HUES6 (cell line): Measurements from ENCODE around the gene PARD3.
"Not testable (repeated sequence)": the region's sequence is repeated elsewhere in the genome, so short reads cannot be mapped to it uniquely, and the experiment has no call there.

Experiments used
- H3K27ac ChIP-seq: 2 replicates; pipeline ENCODE4 v1.7.0; 2013; ENCODE audit warnings: low read depth, mild to moderate bottlenecking, low read length, inconsistent platforms
- H3K27me3 ChIP-seq: 2 replicates; pipeline ENCODE4 v1.6.1; 2013; ENCODE audit warnings: low read length; ENCODE audit not compliant: control insufficient read depth, insufficient read depth
- H3K36me3 ChIP-seq: 2 replicates; pipeline ENCODE4 v1.6.1; 2013; ENCODE audit warnings: low read length; ENCODE audit not compliant: control insufficient read depth, insufficient read depth
- H3K4me1 ChIP-seq: 2 replicates; pipeline ENCODE4 v1.6.1; 2013; ENCODE audit warnings: low read length; ENCODE audit not compliant: control insufficient read depth, insufficient read depth
- H3K4me3 ChIP-seq: 2 replicates; pipeline ENCODE4 v1.5.1; 2013; ENCODE audit warnings: low read depth, low read length
- H3K9ac ChIP-seq: one replicate; pipeline ENCODE4 v1.6.1; 2013; ENCODE audit warnings: mild to moderate bottlenecking, low read length
- H3K9me3 ChIP-seq: 2 replicates; pipeline ENCODE4 v1.6.1; 2013; ENCODE audit warnings: low read depth, low read length; ENCODE audit not compliant: control insufficient read depth, insufficient read depth

PARD3 gene

GRCh38 chr10:34433241-34434076 is 381.6 kb downstream of the PARD3 start:
- Histone ChIP-seq H3K4me3 (no peak overlapping the region), H3K9me3 (no peaks in the 10 kb centered on the region), H3K27me3 (no peaks in the 10 kb centered on the region), H3K36me3 (no peaks in the 10 kb centered on the region), H3K4me1 (peaks cover 27% of the 10 kb centered on the region), H3K27ac (no peak overlapping the region), H3K9ac (no peak overlapping the region)

- H3K36me3 ChIP-seq, result no peaks in the 10 kb centered on the region
- H3K4me1 ChIP-seq, result peaks cover 35% of the 10 kb centered on the region
- no peaks in the 10 kb centered on the region for H3K27me3 ChIP-seq
- no peak overlapping the region for H3K4me3 ChIP-seq
- H3K9me3 ChIP-seq, result no peaks in the 10 kb centered on the region
- H3K27ac ChIP-seq, result no peak overlapping the region
- H3K9ac ChIP-seq, result no peak overlapping the region
These were observed 382.5 kb downstream of the PARD3 start for GRCh38 chr10:34432589-34432988.

GRCh38 chr10:34430685-34431084 is 384.4 kb downstream of the PARD3 start:
- no peaks in the 10 kb centered on the region for H3K9me3 ChIP-seq

GRCh38 chr10:34428501-34428900 is 386.6 kb downstream of the PARD3 start:
- no peaks in the 10 kb centered on the region for H3K9me3 ChIP-seq
- H3K4me1 ChIP-seq, result peaks cover 43% of the 10 kb centered on the region
- no peaks in the 10 kb centered on the region for H3K36me3 ChIP-seq
- peak overlapping the region; percentile 85; the same call in 1 of the 2 replicates for H3K27ac ChIP-seq
- H3K4me3 ChIP-seq, result no peak overlapping the region
- H3K27me3 ChIP-seq, result no peaks in the 10 kb centered on the region
- H3K9ac ChIP-seq, result no peak overlapping the region

More at GRCh38 chr10:34430685-34431084, 384.4 kb downstream of the PARD3 start:
- Histone ChIP-seq H3K4me1 (peaks cover 42% of the 10 kb centered on the region), H3K27me3 (no peaks in the 10 kb centered on the region), H3K4me3 (no peak overlapping the region), H3K36me3 (no peaks in the 10 kb centered on the region), H3K27ac (no peak overlapping the region), H3K9ac (no peak overlapping the region)

GRCh38 chr10:34427911-34428216 is 387.2 kb downstream of the PARD3 start:
- Histone ChIP-seq H3K27me3 (no peaks in the 10 kb centered on the region), H3K27ac (peak overlapping the region; percentile 85), H3K36me3 (no peaks in the 10 kb centered on the region), H3K4me1 (peaks cover 43% of the 10 kb centered on the region), H3K9me3 (no peaks in the 10 kb centered on the region), H3K9ac (peak overlapping the region; percentile 66), H3K4me3 (peak overlapping the region; percentile 40; the same call in 1 of the 2 replicates)

- Histone ChIP-seq H3K27ac (peak overlapping the region; percentile 85), H3K4me1 (peaks cover 48% of the 10 kb centered on the region), H3K4me3 (peak overlapping the region; percentile 40; the same call in 1 of the 2 replicates), H3K9ac (peak overlapping the region; percentile 66)
- H3K9me3 ChIP-seq, H3K27me3 ChIP-seq, H3K36me3 ChIP-seq: not testable (repeated sequence)
These were observed 387.8 kb downstream of the PARD3 start for GRCh38 chr10:34427158-34427910.

- peak overlapping the region; percentile 45 for H3K9ac ChIP-seq
These were observed 388.4 kb downstream of the PARD3 start for GRCh38 chr10:34426538-34427157.

GRCh38 chr10:34426041-34426440 is 389.1 kb downstream of the PARD3 start:
- Histone ChIP-seq H3K36me3 (no peaks in the 10 kb centered on the region), H3K27me3 (no peaks in the 10 kb centered on the region), H3K4me1 (peaks cover 58% of the 10 kb centered on the region), H3K9ac (no peak overlapping the region), H3K27ac (peak overlapping the region; percentile 63), H3K9me3 (no peaks in the 10 kb centered on the region), H3K4me3 (no peak overlapping the region)

More at GRCh38 chr10:34426538-34427157, 388.4 kb downstream of the PARD3 start:
- H3K36me3 ChIP-seq, H3K27me3 ChIP-seq, H3K9me3 ChIP-seq, H3K4me3 ChIP-seq: not testable (repeated sequence)
- H3K27ac ChIP-seq, result peak overlapping the region; percentile 72; the same call in 1 of the 2 replicates
- peaks cover 55% of the 10 kb centered on the region for H3K4me1 ChIP-seq

- no peaks in the 10 kb centered on the region for H3K27me3 ChIP-seq
- H3K4me3 ChIP-seq, result no peak overlapping the region
- H3K27ac ChIP-seq, result no peak overlapping the region
- H3K9me3 ChIP-seq, result no peaks in the 10 kb centered on the region
- H3K9ac ChIP-seq, result no peak overlapping the region
- peaks cover 62% of the 10 kb centered on the region for H3K4me1 ChIP-seq
- H3K36me3 ChIP-seq, result no peaks in the 10 kb centered on the region
These were observed 391.1 kb downstream of the PARD3 start for GRCh38 chr10:34423673-34424625.

- Histone ChIP-seq H3K9ac (no peak overlapping the region), H3K27ac (no peak overlapping the region), H3K4me1 (peaks cover 43% of the 10 kb centered on the region), H3K4me3 (no peak overlapping the region), H3K36me3 (no peaks in the 10 kb centered on the region), H3K27me3 (no peaks in the 10 kb centered on the region), H3K9me3 (no peaks in the 10 kb centered on the region)
These were observed 394.3 kb downstream of the PARD3 start for GRCh38 chr10:34420795-34421194.
